Glutamatergic neuron (in vitro differentiated cells): ENCODE data around the gene OPA1. TPM values are rescaled to one million over a fixed set of nuclear protein-coding genes. Genes with fewer than 3 reads are reported as not detected.

Experiments
- DNase-seq: peaks from one replicate; pipeline ENCODE4 v3.0.0; 2022
- H3K27ac Mint-ChIP-seq: one replicate; pipeline ENCODE4 v1.8.0; 2020; ENCODE audit warnings: mild to moderate bottlenecking, mixed read lengths, inconsistent platforms; ENCODE audit not compliant: unreplicated experiment
- H3K27me3 Mint-ChIP-seq: one replicate; pipeline ENCODE4 v1.8.0; 2020; ENCODE audit warnings: mild to moderate bottlenecking, moderate library complexity, mixed read lengths, inconsistent platforms; ENCODE audit not compliant: unreplicated experiment
- H3K36me3 Mint-ChIP-seq: one replicate; pipeline ENCODE4 v1.8.0; 2020; ENCODE audit warnings: mild to moderate bottlenecking, mixed read lengths, inconsistent platforms; ENCODE audit not compliant: unreplicated experiment
- H3K4me1 Mint-ChIP-seq: one replicate; pipeline ENCODE4 v1.8.0; 2020; ENCODE audit warnings: mild to moderate bottlenecking, low read depth, mixed read lengths, inconsistent platforms; ENCODE audit not compliant: unreplicated experiment
- H3K4me3 Mint-ChIP-seq: one replicate; pipeline ENCODE4 v1.8.0; 2020; ENCODE audit warnings: mild to moderate bottlenecking, mixed read lengths, inconsistent platforms; ENCODE audit not compliant: unreplicated experiment
- H3K9me3 Mint-ChIP-seq: one replicate; pipeline ENCODE4 v1.8.0; 2020; ENCODE audit warnings: mild to moderate bottlenecking, moderate library complexity, mixed read lengths, inconsistent platforms; ENCODE audit not compliant: unreplicated experiment
- total RNA-seq: library from RNA; stranded (reverse); fragmentation: NEBNext Ultra II Directional; extraction: Animal tissue kit (Norgen Biotek cat#: 25700); gene quantifications from one replicate; pipeline ENCODE4 v1.2.1, GENCODE V29; 2021; ENCODE audit not compliant: unreplicated experiment
- TF ChIP-seq, protein P1 (sequence below): fragments of 200-600 bp; sonication (generic); IDR thresholded peaks from one replicate; pipeline ENCODE4 v1.5.0; 2021; ENCODE audit not compliant: partially characterized antibody, unreplicated experiment

OPA1 gene
- total RNA-seq, 1 donor from 2014 or later: 122 TPM

- no peak overlapping the region for H3K4me3 Mint-ChIP-seq
- H3K9me3 Mint-ChIP-seq: no peaks in the 10 kb centered on the region
- peaks cover 9% of the 10 kb centered on the region for H3K36me3 Mint-ChIP-seq
- no peaks in the 10 kb centered on the region for H3K27me3 Mint-ChIP-seq
- H3K4me1 Mint-ChIP-seq: no peaks in the 10 kb centered on the region
- TF ChIP-seq, protein P1, sequence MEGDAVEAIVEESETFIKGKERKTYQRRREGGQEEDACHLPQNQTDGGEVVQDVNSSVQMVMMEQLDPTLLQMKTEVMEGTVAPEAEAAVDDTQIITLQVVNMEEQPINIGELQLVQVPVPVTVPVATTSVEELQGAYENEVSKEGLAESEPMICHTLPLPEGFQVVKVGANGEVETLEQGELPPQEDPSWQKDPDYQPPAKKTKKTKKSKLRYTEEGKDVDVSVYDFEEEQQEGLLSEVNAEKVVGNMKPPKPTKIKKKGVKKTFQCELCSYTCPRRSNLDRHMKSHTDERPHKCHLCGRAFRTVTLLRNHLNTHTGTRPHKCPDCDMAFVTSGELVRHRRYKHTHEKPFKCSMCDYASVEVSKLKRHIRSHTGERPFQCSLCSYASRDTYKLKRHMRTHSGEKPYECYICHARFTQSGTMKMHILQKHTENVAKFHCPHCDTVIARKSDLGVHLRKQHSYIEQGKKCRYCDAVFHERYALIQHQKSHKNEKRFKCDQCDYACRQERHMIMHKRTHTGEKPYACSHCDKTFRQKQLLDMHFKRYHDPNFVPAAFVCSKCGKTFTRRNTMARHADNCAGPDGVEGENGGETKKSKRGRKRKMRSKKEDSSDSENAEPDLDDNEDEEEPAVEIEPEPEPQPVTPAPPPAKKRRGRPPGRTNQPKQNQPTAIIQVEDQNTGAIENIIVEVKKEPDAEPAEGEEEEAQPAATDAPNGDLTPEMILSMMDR: no peak
- H3K27ac Mint-ChIP-seq: no peak overlapping the region
- DNase-seq: no peak
Measured at GRCh38 chr3:193614430-193614829, 21.4 kb downstream of the OPA1 start.

- Mint-ChIP-seq H3K27ac (no peak overlapping the region), H3K4me1 (no peaks in the 10 kb centered on the region), H3K36me3 (peaks cover 5% of the 10 kb centered on the region), H3K4me3 (no peak overlapping the region), H3K9me3 (no peaks in the 10 kb centered on the region), H3K27me3 (no peaks in the 10 kb centered on the region)
- DNase-seq: no peak
- TF ChIP-seq, protein P1: no peak
Measured at GRCh38 chr3:193617628-193618027, 24.6 kb downstream of the OPA1 start.

DNA sequence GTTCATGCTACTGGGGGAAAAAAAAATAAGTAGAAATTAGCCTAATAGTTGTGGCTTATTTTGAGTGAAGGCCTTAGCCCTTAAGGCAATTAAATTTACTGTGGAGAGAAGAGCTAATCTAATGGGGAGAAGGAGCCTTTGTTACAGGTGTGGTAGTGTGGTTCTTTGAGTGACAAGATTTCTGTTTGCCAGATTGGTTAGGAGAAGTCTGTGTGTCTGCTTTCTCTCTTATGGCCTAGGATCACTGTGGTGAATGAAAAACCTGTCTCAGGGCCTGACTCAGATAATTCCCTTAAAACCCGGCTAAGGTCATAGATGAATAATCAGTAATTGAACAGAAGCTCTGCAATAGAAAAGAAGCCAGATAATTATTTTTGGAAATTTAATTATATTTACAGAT, 27.0 kb downstream of the OPA1 start:
- Mint-ChIP-seq H3K9me3 (no peaks in the 10 kb centered on the region), H3K27me3 (no peaks in the 10 kb centered on the region), H3K36me3 (no peaks in the 10 kb centered on the region), H3K27ac (peak overlapping the region; percentile 4), H3K4me3 (no peak overlapping the region), H3K4me1 (peaks cover 3% of the 10 kb centered on the region)
- DNase-seq: no peak
- TF ChIP-seq, protein P1: no peak

DNA sequence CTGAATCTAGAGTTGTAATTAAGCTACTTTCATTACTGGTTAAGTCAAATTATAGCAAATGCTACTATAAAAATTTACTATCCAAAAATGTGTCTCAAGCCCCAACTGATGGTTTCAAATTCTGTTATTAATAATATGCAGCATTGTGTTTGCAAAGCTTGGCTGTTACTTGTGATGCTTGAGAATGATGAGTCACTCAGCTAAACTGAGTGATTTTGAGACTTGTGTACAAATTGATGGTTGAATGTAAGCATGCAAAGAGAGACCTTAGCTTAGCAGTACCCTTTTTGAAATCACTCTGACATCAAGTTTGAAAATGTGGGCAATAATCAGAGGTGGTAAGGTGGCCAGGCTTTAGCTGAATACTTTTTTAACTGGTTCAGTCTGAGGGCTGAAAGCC, 27.6 kb downstream of the OPA1 start:
- H3K4me3 Mint-ChIP-seq: no peak overlapping the region
- peaks cover 3% of the 10 kb centered on the region for H3K4me1 Mint-ChIP-seq
- no peak for DNase-seq
- H3K27me3 Mint-ChIP-seq: no peaks in the 10 kb centered on the region
- H3K9me3 Mint-ChIP-seq: no peaks in the 10 kb centered on the region
- TF ChIP-seq, protein P1: no peak
- H3K36me3 Mint-ChIP-seq: no peaks in the 10 kb centered on the region
- no peak overlapping the region for H3K27ac Mint-ChIP-seq

DNA sequence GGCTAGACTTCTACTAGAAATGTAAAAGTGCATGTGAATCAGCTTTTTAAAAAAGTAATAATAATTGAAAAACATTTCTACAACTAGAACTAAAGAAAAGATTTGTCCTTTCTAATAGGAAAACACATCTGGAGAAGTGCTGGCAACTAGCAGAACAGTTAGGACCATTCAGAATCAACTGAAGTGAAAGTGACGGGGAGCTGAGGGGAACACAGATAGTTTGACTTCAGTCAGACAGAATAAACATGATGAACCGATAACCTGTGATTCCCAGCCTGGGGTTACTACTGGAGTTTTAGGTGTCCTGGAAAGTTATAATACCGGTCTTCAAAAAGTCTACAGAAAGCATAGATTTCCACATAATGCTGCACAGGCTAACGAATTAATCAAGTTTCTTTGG, 28.1 kb downstream of the OPA1 start:
- TF ChIP-seq, protein P1: no peak
- no peak for DNase-seq
- Mint-ChIP-seq H3K27ac (no peak overlapping the region), H3K36me3 (no peaks in the 10 kb centered on the region), H3K4me3 (no peak overlapping the region), H3K9me3 (no peaks in the 10 kb centered on the region), H3K4me1 (peaks cover 3% of the 10 kb centered on the region), H3K27me3 (no peaks in the 10 kb centered on the region)
